ENCODE data around the gene AIFM1.

The AIFM1 gene

DNA sequence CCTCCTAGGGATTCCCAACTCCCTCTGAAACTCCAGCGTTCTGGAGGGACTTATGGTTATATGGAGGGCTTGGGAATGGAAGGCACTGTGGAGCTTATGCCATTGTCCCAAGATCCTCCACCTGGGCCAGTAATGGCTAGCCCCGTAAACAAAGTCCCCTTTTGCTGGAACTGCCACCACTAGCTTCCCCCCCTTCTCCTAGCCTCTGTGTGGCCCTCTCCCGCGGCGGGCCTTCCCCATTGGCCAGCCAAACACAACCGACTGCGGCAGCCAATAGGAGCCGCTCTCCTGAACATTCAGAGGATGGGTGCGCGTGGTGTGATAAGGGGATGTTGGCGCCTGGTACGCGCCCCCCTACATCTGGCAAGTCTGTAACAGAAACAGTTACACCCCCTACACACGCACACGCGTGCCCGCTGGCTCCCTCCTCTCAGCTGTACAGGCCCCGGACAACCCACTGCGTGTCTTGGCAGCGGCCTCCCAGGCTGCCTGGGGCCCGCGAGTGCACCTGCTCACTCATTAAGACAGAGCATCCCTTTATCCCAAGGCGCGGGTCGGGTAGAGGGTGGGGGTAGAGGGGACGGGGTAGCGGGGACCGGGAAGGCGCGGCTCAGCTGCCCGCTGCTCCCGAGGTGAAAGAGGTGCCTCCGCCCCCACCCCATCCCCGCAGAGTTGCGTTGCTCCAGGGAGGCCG lies 5.3 kb upstream of the AIFM1 start:
- DNase-seq, result peak; percentile 84

DNA sequence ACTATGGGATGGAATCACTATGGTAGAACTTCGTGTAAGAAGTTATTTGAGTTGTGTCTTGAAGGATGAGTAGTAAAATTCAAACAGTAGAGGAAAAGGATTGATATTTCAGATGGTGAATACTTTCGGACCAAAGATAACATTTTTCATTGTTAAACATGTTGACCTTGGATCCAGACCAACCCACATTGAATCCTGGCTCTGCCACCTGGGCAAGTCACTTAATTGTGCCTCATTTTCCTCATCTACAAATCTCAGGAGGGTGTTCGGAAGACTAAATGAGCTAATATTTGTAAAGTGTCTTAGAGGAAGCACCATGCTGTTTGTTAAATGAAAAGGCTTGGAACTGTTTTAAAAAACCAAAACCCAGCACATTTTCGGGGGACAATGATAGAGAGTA lies 1.4 kb upstream of the AIFM1 start:
- no peak for DNase-seq

GRCh38 chrX:130166503-130166777 lies 799 bp upstream of the AIFM1 start:
- DNase-seq, result no peak

DNA sequence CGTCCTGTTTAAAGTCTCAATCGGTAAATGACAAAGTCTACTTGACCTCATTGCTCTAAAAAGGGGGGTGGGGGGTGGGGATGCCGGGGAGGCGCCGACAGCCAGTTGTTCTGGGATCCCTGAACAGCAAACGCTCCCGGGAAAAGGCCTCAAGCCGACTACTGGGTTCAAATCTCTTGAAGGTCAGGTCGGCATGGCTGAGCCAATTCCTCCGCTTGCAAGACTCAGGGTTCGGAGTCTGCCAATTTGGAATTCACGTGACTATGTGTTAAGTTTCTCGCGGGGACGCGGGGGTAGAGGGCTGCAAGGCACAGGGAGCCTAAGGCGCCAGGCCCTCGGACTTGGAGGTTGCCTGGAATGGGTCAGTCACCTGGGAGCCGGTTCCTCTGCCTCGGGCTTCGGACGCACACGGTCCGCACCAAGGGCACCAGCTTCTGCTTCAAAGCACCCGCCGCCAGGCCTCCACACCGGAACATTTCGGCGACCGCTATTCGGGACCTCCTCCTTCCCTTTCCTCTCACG lies 399 bp downstream of the AIFM1 start:
- peak; percentile 39 for DNase-seq

GRCh38 chrX:130163398-130163797 lies 2.2 kb downstream of the AIFM1 start:
- DNase-seq, result no peak

GRCh38 chrX:130162094-130162735 lies 3.4 kb downstream of the AIFM1 start:
- no peak for DNase-seq

DNA sequence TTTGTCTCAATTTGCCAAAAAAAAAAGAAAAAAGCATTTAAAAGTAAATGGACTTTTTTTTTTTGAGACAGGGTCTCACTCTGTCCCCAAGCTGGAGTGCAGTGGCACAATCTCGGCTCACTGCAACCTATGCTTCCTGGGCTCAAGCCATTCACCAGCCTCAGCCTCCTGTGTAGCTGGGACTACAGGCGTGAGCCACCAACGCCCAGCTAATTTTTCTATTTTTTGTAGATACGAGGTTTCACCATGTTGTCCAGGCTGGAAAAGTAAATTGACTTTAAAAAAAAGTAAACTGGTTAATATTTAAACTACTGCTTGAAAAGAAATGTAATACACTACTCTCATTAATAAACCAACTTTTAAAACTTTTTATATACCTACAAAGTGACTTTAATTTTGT lies 5.9 kb downstream of the AIFM1 start:
- no peak for DNase-seq

DNA sequence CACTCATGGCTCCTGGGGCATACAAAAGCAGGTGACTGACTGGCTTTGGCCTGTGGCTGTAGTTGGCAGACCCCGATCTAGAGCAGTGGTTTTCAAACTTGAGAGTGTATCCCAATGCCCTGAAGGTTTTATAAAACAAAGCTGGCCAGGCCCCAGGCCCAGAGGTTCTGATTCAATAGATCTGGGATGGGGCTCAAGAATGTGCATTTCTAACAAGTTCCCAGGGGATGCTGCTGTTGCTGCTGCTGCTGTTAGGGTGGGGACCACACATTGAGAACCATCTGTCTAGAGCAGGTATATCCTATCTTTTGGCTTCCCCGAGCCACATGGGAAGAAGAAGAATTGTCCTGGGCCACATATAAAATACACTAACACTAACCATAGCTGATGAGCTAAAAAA lies 7.3 kb downstream of the AIFM1 start:
- DNase-seq, result peak; percentile 65

GRCh38 chrX:130155564-130155963 lies 10.1 kb downstream of the AIFM1 start:
- DNase-seq, result no peak

GRCh38 chrX:130147631-130148030 lies 18.0 kb downstream of the AIFM1 start:
- no peak for DNase-seq

- no peak for DNase-seq
Observed at GRCh38 chrX:130145123-130145522, 20.5 kb downstream of the AIFM1 start.

- DNase-seq, result no peak
Observed at GRCh38 chrX:130144509-130144908, 21.1 kb downstream of the AIFM1 start.

DNA sequence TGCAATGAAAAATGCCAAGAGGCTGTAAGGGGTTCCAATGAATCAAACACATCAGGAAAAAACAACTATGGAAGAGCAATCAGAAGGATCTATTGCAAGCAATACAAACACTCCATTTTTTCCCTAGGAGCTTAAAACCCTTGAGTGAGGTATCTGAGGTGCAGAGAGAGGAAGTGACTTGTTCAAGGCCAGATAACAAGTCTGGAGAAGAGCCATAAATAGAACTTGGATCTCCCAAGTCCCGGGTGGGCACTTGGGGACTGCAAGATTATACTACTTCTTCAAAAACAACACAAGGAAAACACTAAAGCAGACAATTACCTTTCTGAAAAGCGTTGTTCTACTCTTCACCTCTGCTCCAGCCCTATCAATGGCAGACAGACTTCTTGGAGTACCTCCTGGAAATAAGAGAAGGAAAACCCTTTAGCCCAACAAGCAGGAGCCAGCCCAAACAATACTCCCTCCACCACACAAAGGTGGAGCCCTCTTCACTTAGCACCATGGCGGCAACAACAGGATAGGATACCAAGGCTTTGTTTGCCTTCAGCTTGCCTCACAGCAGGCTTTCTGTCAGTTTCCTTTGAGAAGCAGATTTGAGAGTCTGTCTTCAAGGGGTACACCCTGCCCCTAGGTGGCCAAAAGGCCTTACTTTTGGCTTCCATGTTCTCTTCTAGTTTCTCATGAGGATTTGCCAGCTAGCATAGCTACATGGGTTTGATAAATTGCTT lies 26.0 kb downstream of the AIFM1 start:
- DNase-seq, result no peak

GRCh38 chrX:130136961-130137360 lies 28.7 kb downstream of the AIFM1 start:
- no peak for DNase-seq

- DNase-seq, result no peak
Observed at GRCh38 chrX:130136496-130136895, 29.1 kb downstream of the AIFM1 start.

- DNase-seq, result no peak
Observed at GRCh38 chrX:130130990-130131389, 34.7 kb downstream of the AIFM1 start.

DNA sequence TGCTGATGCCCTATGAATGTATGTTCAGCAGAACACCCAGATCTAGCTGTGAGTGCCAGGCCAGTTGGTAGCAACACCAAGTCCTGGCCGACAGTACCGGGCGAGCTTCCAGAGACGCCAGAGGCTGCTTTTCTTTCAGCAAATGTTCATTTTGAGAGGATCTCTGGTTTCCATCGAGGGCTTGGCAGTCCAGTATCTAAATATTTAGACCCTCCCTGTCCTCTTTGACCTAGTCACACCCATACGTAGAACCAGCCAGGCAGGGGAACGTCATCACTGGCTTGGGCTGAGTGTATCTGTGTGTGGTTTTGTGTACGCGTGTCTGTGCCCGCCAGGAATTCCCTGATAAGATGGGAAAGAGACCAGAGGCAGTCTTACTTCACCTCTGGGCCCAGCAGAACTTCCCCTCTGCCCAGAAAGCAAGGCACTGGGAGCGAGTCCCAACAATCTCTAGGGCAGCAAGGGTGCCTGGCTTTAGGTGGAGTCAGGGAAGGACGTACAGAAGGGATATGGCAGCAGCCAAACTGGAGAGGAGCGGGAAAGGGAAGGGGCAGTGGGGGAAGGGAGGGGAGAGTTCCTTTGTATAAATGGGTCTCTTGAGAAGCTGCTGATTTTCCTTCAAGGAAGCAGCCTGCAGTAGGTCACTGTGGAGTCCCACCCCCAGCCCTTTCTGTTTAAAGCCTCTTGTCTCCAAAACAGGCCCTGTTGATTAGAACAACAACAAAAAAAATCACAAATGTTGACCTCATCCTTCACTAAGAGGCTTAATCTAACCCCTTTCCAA lies 40.4 kb downstream of the AIFM1 start:
- DNase-seq, result no peak

DNA sequence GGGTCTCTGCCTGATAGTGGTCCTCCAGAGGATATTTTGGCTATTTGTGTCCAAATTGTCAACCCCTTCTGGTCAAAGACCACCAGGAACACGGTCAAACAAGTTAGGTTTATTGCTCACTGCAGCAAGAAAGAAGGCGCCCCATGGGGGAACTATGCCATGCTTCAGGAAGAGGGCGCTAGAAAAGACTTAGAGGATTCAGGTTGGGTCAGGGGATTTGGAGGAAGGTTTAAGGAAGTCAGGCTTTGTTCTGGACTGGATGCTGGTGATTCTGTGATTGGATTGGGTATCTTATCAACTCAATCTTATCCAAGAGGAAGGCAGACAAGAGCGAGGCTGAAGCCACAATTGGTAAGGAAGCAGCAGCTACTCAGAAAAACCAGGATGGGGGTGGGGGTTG lies 41.1 kb downstream of the AIFM1 start:
- DNase-seq, result no peak

- DNase-seq, result no peak
Observed at GRCh38 chrX:130121505-130121800, 44.2 kb downstream of the AIFM1 start.

DNA sequence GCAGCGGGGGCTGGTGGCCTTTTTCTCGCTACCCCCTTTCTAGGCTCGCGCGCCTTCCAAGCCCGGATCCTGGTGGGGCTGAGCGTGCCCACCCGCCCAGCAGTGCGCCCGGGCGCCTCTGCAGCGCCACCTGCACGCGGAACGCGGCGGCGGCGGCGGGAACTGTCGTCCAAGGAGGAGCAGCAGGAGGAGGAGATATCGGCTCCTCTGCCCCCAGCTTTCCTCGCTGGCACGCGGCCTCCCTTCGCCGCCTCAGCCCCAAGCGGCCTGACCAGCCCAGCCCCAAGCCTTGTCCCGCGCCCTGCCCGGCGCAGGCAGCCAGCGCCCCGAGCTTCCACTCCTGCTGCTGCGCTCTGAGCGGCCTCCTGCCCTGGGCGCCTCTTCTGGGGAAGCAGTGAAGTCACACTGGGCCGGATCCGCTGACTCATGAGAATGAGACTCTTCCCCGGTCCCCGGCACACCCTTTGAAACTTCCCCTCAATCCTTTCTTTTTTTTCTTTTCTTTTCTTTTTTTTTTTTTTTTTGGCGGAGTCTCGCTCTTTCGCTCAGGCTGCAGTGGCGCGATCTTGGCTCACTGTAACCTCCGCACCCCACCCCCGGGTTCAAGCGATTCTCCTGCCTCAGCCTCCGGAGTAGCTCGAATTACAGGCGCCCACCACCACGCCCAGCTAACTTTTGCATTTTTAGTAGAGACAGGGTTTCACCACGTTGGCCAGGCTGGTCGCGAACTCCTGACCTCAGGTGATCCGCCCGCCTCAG lies 44.7 kb downstream of the AIFM1 start:
- DNase-seq, result peak; percentile 57

GRCh38 chrX:130120321-130120731 lies 45.3 kb downstream of the AIFM1 start:
- no peak for DNase-seq

DNA sequence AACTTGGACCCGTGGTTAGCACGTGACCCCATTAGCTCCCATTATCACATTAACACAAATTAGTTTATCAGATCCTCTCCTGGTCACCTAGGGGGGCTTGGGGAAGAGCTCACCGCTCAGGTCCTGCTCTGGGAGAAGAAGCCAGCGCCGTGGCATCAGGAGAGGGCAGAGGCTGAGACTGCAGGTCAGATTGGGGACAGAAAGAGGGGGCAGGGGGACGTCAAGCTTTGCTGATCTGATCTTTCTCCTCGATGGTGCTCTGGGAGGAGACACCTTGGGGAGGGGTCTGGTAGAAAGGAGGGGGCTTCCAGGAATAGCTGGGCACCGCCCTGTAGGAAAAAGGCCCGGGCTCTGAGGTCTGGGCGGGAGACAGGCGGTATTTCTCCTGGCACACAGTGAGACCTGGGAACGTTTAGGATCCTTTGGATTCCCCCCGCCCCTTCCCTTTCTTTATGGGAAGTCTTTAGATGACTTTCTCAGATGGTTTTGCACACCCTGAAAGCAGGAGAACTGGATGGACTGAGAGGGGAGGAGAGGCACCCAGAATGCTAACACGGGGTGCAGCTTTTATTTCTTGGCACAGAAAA lies 46.2 kb downstream of the AIFM1 start:
- DNase-seq, result no peak
